Neutrophil (primary cell): ENCODE results near the gene TMEM45A.

ENCODE experiments used
- H3K27ac ChIP-seq: fragments of 200-600 bp; sonication (generic); 2 replicates; pipeline ENCODE4 v1.5.1; 2016; ENCODE audit warnings: mild to moderate bottlenecking, moderate library complexity
- H3K27me3 ChIP-seq: fragments of 200-600 bp; sonication (generic); 2 replicates; pipeline ENCODE4 v1.6.0; 2016; ENCODE audit warnings: mild to moderate bottlenecking
- H3K36me3 ChIP-seq: fragments of 200-600 bp; sonication (generic); 2 replicates; pipeline ENCODE4 v1.5.1; 2017
- H3K4me1 ChIP-seq, 2 experiments: fragments of 200-600 bp in 1 of 2; sonication (generic) in 1 of 2; 1 replicate in 1 of 2; 2 replicates in 1 of 2; pipeline versions ENCODE4 v1.5.1 to v1.6.1; 2013 to 2016; ENCODE audit warnings: low read depth in 1 of 2, low read length in 1 of 2, mild to moderate bottlenecking in 1 of 2, moderate library complexity in 1 of 2; ENCODE audit not compliant: control insufficient read depth in 1 of 2, insufficient read depth in 1 of 2
- H3K4me3 ChIP-seq, 2 experiments: fragments of 200-600 bp in 1 of 2; sonication (generic) in 1 of 2; 1 replicate in 1 of 2; 2 replicates in 1 of 2; pipeline ENCODE4 v1.5.1; 2013 to 2016; ENCODE audit warnings: low read depth in 1 of 2, low read length in 1 of 2, mild to moderate bottlenecking in 1 of 2, moderate library complexity in 1 of 2
- H3K9me3 ChIP-seq: fragments of 200-600 bp; sonication (generic); 2 replicates; pipeline ENCODE4 v1.5.1; 2016
- CTCF ChIP-seq: fragments of 200-600 bp; sonication (generic); IDR thresholded peaks from 2 replicates; pipeline ENCODE4 v1.5.1; 2016; ENCODE audit warnings: antibody characterized with exemption

The TMEM45A gene

GRCh38 chr3:100526613-100527346 is 34.4 kb downstream of the TMEM45A start:
- Histone ChIP-seq H3K9me3 (no peaks in the 10 kb centered on the region), H3K27me3 (no peaks in the 10 kb centered on the region), H3K36me3 (no peaks in the 10 kb centered on the region), H3K4me1 (peaks cover 9 to 10% of the 10 kb centered on the region in 2 experiments), H3K27ac (no peak overlapping the region), H3K4me3 (no peak overlapping the region)
- TF ChIP-seq CTCF, result no peak

- TF ChIP-seq CTCF, result no peak
These were observed 34.9 kb downstream of the TMEM45A start for GRCh38 chr3:100527347-100527735.

GRCh38 chr3:100531093-100531492 is 38.7 kb downstream of the TMEM45A start:
- H3K4me1 ChIP-seq, result peaks cover 0 to 6% of the 10 kb centered on the region in 2 experiments
- H3K27me3 ChIP-seq, result no peaks in the 10 kb centered on the region
- H3K27ac ChIP-seq, result no peak overlapping the region
- H3K36me3 ChIP-seq, result no peaks in the 10 kb centered on the region
- no peaks in the 10 kb centered on the region for H3K9me3 ChIP-seq
- no peak overlapping the region for H3K4me3 ChIP-seq
- TF ChIP-seq CTCF, result no peak

More at GRCh38 chr3:100527347-100527735, 34.9 kb downstream of the TMEM45A start:
- Histone ChIP-seq H3K4me3 (no peak overlapping the region), H3K27me3 (no peaks in the 10 kb centered on the region), H3K9me3 (no peaks in the 10 kb centered on the region), H3K4me1 (peaks cover 6 to 8% of the 10 kb centered on the region in 2 experiments), H3K27ac (no peak overlapping the region), H3K36me3 (no peaks in the 10 kb centered on the region)

GRCh38 chr3:100532411-100532810 is 40.0 kb downstream of the TMEM45A start:
- no peak overlapping the region for H3K27ac ChIP-seq
- no peak for TF ChIP-seq CTCF
- H3K4me3 ChIP-seq, result no peak overlapping the region
- no peaks in the 10 kb centered on the region for H3K9me3 ChIP-seq
- no peaks in the 10 kb centered on the region for H3K36me3 ChIP-seq
- no peaks in the 10 kb centered on the region for H3K27me3 ChIP-seq
- peaks cover 0 to 6% of the 10 kb centered on the region in 2 experiments for H3K4me1 ChIP-seq

GRCh38 chr3:100533176-100533575 is 40.8 kb downstream of the TMEM45A start:
- H3K27ac ChIP-seq, result no peak overlapping the region
- H3K4me1 ChIP-seq, result no peaks in the 10 kb centered on the region
- H3K36me3 ChIP-seq, result no peaks in the 10 kb centered on the region
- no peak for TF ChIP-seq CTCF
- H3K27me3 ChIP-seq, result no peaks in the 10 kb centered on the region
- no peaks in the 10 kb centered on the region for H3K9me3 ChIP-seq
- no peak overlapping the region for H3K4me3 ChIP-seq
